Fibroblast of skin of scalp (primary cell): ENCODE data around the gene CYP27B1.
"Not testable (repeated sequence)": the region's sequence is repeated elsewhere in the genome, so short reads cannot be mapped to it uniquely, and the experiment has no call there.

Experiments used
- DNase-seq: peaks from one replicate; pipeline ENCODE4 v3.0.0-alpha.2; 2013

Gene CYP27B1

DNA sequence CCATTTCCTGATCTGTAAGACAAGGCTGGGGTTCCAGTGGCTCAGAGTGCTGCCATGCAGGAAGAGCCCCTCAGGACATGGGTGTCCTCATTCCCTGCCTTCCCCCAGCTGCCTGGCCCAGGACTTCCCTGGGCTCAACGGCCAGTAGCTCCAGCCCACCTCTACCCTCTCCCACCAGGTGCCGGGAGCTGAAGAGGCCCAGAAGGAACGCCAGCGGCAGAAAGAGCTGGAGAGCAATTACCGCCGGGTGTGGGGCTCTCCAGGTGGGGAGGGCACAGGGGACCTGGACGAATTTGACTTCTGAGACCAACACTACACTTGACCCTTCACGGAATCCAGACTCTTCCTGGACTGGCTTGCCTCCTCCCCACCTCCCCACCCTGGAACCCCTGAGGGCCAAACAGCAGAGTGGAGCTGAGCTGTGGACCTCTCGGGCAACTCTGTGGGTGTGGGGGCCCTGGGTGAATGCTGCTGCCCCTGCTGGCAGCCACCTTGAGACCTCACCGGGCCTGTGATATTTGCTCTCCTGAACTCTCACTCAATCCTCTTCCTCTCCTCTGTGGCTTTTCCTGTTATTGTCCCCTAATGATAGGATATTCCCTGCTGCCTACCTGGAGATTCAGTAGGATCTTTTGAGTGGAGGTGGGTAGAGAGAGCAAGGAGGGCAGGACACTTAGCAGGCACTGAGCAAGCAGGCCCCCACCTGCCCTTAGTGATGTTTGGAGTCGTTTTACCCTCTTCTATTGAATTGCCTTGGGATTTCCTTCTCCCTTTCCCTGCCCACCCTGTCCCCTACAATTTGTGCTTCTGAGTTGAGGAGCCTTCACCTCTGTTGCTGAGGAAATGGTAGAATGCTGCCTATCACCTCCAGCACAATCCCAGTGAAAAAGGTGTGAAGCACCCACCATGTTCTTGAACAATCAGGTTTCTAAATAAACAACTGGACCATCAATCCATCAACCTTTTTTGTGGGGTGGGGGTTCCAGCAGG lies 46.0 kb downstream of the CYP27B1 start:
- DNase-seq = no peak

DNA sequence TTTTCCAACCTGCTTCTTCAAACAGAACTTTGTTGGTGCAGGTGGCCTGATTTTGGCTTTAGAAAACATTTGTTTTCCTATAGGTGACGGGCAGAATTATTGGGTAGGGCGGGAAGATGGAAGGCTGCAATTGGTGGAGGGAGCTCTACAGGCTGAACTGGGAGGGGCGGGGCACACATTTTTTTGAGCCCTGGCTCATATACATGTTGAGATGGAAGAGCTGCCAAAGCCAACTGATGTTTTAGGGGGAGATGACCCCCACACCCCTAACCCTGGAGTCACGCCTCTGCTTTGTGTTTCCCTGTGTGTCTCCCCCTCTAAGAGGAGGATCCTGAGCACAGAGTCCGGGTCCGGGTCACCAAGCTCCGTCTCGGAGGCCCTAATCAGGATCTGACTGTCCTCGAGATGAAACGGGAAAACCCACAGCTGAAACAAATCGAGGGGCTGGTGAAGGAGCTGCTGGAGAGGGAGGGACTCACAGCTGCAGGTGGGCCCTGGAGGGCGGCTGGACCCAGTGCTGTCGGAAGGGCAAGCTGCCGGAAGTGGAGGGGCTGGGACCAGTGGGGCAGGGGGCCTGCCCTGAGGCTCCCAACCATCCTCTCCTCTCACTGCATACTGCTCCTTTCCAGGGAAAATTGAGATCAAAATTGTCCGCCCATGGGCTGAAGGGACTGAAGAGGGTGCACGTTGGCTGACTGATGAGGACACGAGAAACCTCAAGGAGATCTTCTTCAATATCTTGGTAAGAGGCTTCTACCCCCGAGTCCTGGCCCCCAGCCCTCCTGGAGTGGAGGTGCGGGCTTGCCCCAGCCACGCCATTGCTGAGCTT lies 46.9 kb downstream of the CYP27B1 start:
- no peak for DNase-seq

DNA sequence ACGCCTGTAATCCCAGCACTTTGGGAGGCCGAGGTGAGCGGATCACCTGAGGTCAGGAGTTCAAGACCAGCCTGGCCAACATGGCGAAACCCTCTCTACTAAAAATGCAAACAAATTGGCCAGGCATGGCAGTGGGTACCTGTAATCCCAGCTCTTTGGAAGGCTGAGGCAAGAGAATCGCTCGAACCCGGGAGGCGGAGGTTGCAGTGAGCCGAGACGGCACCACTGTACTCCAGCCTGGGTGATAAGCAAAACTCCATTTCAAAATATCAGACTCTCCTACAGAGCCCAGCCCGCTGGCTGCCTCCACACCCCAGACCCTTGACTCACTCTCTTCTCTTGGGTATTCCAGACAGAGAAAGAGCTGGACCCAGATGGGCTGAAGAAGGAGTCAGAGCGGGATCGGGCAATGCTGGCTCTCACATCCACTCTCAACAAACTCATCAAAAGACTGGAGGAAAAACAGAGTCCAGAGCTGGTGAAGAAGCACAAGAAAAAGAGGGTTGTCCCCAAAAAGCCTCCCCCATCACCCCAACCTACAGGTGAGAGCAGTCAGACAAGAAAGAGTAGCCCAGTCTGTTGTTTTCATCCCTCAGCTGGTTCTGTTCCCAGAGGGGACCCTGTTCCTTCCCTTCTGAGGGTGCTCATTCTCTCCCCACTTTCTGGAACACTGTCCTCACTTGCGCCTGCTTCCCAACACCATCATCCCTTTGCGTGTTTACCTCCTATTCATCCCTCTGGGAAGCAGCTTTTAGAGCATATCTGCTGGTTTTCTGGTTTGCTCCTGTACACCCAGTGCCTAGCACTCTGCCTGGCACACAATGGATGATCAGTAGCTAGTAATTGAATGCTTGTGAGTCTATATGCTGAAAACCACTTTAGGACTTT lies 48.0 kb downstream of the CYP27B1 start:
- no peak for DNase-seq

DNA sequence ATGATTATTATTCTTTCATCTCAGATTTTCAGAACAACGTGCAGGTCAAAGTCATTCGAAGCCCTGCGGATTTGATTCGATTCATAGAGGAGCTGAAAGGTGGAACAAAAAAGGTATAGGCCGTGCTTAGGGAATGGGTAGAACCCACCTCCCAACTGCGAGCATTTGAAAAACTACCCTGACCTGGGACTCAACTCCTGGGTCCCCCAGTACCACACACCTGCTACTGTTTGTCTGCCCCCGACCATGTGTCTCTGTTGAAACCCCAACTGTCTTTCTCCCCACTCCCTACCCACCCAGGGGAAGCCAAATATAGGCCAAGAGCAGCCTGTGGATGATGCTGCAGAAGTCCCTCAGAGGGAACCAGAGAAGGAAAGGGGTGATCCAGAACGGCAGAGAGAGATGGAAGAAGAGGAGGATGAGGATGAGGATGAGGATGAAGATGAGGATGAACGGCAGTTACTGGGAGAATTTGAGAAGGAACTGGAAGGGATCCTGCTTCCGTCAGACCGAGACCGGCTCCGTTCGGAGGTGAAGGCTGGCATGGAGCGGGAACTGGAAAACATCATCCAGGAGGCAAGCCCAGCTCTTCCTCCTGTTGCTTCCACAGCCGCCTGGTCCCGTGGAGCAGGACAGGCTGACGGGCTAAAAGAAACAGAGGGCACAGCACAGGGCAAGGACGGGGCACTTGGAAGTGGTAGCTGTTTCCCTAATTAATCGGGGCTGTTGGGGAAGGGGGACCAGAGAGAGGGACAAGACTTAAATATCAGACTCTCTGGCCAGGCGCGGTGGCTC lies 48.8 kb downstream of the CYP27B1 start:
- no peak for DNase-seq

DNA sequence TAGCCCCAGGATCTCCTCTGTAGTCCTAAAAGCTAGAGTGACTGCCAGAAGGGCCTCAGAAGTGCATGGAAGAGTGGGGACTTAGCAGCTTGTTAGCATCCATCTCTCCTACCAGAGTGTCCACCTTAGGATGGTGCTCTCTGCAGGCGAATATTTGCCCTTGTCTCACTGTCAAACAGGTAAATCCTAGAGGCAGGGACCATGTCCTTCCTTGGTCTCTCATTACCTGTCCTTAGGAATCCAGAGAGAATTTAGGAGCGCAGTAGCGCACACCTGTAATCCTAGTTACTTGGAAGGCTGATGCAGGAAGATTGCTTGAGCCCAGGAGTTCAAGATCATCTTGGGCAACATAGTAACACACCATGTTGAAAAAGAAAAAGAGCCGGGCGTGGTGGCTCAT lies 49.7 kb downstream of the CYP27B1 start:
- no peak for DNase-seq

DNA sequence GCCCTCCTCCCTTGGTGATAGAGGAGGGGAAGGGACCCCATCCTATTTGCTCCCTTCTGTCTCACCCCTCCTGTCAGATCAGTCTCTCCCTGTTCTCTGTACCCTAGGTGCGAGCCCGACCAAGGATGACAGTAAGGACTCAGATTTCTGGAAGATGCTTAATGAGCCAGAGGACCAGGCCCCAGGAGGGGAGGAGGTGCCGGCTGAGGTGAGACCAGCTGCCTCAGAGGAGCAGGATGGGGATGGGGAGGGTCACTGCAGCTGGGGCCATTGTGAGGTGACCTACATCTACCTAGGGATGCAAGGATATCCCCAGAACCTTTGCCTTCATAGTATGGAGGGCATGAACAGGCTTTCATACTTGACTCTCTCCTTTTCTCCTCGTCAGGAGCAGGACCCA lies 50.6 kb downstream of the CYP27B1 start:
- DNase-seq = no peak

DNA sequence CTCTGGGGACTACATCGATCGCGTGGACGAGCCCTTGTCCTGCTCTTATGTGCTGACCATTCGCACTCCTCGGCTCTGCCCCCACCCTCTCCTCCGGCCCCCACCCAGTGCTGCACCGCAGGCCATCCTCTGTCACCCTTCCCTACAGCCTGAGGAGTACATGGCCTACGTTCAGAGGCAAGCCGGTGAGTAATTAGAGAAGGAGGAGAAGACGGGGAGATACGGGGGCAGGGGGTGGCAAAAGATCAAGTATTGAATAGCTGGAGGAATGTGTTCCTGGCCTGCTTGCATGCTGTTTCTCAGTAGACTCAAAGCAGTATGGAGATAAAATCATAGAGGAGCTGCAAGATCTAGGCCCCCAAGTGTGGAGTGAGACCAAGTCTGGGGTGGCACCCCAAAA lies 51.1 kb downstream of the CYP27B1 start:
- DNase-seq = no peak

DNA sequence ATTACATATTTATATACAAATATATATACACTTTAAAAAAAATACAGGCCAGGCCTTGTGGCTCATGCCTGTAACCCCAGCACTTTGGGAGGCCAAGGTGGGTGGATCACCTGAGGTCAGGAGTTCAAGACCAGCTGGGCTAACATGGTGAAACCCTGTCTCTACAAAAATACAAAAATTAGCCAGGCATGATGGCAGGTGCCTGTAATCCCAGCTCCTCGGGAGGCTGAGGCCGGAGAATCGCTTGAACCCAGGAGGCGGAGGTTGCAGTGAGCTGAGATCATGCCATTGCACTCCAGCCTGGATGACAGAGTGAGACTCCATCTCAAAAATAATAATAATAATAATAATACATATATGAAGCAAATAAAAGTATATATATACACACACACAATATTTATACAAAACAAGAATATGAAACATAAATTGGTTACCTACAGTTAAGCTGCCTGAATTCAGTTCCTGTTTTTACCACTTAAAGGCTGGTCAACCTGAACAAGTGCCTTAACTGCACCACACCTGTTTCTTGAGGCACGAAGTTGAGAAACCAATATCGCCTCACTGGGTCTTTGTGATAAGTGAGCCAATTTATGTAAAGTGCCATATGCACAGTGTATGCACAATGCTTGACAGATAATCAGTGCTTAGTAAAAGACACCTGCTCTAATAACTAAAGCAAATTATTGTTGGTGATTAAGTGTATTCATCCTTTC lies 51.7 kb downstream of the CYP27B1 start:
- DNase-seq = not testable (repeated sequence)

DNA sequence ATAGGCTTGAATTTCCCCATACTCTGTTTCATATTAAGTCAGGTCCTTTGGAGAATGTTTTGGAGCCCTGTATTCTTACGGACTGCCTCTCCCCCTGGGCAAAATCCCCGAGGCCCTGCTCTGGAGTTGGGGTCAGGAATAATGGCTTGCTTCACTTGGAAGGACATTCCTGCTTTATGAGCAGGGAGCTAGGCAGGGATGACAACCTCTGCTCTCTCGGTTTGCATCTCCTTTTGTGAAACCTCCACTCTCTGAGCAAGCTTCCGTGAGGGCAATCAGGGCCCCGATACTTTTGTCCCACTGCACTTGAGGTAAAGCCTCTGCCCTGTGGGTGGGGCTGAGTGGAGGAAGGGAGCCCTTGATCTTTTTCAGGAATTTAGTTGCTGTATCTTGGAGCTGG lies 53.7 kb downstream of the CYP27B1 start:
- DNase-seq = no peak

DNA sequence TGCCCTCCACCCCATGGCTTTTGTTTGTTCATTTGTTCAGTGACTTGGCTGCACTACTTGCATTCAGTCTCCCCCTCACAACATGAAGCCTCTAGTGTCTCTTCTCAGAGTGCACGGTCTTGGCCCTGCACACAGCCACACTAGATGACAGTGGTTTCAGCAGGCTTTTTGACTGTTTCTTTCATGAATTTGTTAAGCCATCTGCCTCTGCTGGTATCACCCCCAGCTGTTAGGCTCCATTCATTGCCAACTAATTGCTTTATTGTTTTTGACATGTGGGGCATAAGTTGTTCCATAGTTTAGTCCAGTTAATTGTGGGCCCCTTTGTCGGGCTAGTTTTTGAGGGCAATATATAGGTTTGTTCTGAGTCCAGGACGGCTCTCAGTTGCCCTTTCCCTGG lies 54.2 kb downstream of the CYP27B1 start:
- DNase-seq = no peak
